NCI-H1417 treated with DMSO at 0.1 percent for 48 hours (cell line): ENCODE measurements around the gene ARHGDIG.

Experiments
- DNase-seq: peaks from one replicate; lab custom pipeline; 2025; lab: John Stamatoyannopoulos, UW

Gene ARHGDIG

DNA sequence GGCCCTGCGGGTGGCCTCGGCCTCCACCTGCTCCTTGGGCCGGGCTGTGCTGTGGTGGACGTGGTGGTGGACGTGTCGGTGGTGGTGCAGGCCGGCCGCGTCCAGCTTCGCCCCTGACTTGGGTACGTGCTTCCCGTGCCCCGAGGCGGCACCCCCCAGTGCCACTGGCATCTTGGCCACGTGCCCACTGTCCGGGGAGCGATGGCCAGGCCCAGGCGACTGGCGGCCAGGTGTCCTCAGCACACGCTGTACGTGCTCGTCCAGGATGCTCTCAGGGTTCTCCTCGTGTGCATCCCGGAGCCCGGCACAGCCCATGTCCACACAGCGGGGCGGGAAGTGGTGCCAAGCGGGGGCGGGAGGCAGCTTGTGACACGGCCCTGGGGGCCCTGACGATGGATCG is 17.4 kb downstream of the ARHGDIG start:
- DNase-seq: no peak

DNA sequence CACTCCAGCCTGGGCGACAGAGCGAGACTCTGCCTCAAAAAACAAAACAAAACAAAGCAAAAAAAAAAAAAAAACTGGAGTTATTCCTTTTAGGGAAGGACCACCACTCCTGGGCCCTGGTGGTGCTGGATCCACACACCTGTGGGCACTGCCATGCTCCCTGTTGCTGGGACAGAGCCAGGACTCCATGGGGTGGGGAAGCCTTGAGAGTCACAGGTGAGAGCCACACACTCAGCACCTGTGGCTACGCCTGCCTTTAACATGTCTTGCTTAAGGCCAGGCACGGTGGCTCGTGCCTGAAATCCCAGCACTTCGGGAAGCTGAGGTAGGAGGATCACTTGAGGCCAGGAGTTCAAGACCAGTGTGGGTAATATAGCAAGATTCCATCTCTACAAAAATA is 20.8 kb downstream of the ARHGDIG start:
- DNase-seq: no peak

DNA sequence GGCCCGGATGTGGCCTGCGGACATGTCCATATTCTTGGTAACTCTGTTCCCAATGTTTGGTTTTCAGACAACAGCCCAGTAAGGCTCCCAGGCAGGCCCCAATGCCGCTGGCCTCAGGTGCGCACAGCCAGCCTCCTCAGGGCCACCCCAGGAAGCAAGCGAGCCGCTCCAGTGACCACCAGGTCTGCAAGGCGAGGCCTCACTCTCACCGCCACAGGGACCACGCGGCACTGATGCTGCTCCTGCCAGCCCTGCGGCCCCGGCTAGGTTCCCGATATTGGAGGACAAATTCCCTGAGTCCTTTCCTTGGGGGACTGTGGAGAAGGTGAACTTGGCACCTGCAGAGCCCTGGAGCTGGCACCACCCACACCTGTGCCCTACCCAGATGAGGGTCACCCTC is 21.6 kb downstream of the ARHGDIG start:
- DNase-seq: no peak

GRCh38 chr16:303760-304505 is 23.5 kb downstream of the ARHGDIG start:
- no peak for DNase-seq

DNA sequence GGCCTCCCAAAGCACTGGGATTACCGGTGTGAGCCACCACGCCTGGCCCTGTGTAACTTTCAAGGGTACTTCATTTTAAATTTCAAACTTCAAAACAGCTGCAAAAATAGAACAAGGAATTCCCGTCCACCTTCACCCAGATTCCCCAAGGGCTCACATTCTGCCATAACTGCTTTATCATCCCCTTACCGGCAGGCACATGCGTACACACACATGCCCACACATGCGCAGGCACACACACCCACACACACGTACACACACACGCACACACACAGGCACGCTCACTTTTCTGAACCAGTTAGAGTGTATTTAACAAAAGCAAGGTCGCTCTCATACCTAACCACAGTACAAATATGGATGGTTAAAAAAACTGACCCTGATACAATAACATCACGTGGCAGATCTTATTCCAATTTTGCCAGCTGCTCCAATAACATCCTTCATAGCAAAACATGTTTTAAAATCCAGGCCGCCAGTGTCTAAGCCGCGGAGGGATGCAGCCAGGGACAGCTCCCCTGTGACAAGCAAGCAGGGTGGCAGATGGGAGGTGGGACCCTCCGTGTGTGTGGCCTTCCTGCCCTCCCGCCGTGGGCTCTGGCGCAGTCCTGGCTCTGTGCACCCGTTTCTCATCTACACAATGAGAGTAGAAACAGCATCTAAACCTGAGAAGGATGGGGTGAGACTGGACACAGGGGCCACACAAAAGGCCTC is 25.7 kb downstream of the ARHGDIG start:
- DNase-seq: no peak

GRCh38 chr16:306911-307370 is 26.6 kb downstream of the ARHGDIG start:
- DNase-seq: no peak

DNA sequence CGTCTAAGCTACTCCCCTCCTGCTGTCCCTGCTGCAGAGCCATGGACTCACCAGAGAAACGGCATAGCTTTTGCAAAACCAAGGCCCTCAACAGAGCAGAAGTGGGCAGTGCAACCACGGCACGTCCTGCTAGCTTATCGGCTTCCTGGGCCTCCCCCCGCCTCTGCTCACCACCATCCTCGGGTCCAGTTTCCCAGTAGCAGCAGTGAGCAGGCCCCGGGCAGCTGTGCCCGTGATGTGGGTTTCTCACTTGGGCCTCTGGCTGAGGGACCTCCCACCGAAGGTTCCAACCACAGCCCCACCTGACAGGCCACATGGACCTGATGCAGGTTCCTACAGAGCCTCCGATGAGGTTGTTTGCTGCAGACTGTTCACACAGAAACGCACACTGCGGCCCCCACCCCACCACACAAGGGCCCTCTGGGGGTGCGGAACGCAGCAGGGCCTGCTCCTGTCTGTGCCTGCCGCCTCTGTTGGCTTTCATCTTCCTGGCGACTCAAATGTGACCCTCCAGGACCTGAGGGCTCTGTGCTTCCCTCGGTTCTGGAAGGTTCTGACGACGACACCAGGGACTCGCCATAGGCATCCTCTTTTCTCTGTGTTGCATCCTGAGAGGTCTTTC is 27.4 kb downstream of the ARHGDIG start:
- DNase-seq: no peak

GRCh38 chr16:309476-309875 is 29.1 kb downstream of the ARHGDIG start:
- DNase-seq: no peak

GRCh38 chr16:311725-312124 is 31.3 kb downstream of the ARHGDIG start:
- no peak for DNase-seq

- no peak for DNase-seq
Observed at GRCh38 chr16:314351-314750, 34.0 kb downstream of the ARHGDIG start.

DNA sequence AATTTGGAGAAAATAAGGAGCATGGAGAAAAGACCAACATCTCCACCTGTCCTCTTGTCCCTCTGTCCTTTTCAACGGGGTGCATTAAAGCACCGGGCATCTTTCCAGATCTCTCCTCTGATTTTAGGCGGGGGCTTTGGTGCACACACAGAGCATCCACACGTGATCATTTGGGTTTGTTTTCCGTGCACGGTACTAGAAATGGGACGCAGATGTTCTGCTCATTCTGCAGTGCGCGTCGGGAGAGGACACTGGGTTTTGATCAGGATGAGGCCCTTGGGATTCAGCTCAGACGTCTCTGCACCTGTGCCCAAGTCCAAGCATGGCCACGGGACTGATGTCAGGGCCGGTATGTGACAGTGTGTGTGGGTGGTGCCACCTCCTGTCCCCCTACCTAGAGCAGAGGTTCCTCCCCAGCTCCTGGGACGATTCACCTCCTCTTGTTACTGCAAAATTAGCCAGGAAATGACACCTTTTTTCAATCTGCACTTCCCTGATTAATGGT is 34.5 kb downstream of the ARHGDIG start:
- no peak for DNase-seq

DNA sequence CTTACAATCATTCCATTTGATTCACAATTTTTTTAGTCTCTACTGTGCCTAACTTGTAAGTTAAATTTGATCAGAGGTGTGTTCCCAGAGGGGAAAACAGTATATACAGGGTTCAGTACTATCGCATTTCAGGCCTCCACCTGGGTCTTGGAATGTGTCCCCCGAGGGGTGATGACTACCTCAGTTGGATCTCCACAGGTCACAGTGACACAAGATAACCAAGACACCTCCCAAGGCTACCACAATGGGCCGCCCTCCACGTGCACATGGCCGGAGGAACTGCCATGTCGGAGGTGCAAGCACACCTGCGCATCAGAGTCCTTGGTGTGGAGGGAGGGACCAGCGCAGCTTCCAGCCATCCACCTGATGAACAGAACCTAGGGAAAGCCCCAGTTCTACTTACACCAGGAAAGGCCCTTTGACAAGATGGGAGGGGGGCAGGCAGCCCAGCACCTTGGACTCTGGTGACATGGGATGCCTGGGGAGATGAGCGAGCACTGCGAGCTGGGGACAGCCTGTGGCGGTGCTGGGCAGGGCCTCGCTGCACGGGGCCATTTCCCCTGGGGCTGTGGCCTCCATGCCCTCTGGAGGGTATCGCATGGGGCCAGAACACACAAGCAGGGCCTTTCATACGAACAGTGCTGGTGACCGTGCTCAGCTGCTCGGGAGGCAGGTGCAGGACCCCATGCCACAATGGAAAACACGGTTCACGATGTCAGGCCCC is 36.5 kb downstream of the ARHGDIG start:
- DNase-seq: no peak

DNA sequence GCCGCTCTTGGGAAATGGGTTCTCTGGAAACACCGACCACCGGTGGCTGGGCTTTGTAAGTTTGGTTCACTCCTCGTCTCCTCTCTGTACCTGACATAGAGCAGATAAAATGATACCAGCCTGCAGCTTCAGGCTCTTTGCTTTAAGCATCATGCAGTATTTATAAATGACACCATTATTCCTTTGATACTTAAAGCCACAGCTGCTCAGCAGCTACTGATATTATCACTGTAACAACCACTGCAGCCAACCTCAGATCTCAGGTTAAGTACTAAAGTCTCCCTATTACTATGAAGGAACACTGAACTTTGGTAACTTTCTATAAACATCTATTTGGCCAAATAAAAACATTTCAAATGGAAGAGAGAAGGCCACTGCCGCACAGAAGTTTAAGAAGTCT is 37.2 kb downstream of the ARHGDIG start:
- no peak for DNase-seq

- DNase-seq: no peak
Observed at GRCh38 chr16:318628-319027, 38.2 kb downstream of the ARHGDIG start.

- no peak for DNase-seq
Observed at GRCh38 chr16:320206-320605, 39.8 kb downstream of the ARHGDIG start.

- no peak for DNase-seq
Observed at GRCh38 chr16:321532-321931, 41.1 kb downstream of the ARHGDIG start.

DNA sequence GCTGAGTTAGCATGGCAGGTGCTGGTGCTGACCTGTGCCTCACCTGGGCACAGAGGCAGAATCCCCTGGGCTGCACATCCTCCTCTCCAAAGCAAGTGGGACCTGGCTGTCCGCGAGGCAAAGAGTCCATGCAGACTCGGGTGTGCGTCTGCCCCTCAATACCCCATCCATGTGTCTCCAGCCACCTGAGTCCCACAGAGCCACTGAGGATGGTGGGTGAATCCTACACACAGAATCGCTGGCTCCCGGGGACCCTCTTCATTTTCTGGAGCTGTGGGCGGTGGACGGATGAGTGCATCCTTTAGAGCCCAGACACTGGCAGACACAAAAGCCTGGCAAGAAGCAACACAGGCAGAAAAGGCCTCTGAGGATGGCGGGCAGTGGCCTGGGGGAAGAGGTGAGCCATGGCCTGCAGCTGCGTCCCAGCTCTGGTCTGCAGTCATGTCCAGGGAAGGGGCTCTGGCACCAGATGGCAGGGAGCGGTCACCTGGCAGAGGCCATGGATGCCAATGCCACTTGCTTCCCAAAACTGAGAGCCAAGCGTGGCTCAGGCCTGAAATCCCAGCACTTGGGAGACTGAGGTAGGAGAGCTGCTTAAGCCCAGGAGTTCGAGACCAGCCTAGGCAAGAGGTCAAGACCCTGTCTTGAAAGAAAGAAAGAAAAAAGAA is 42.2 kb downstream of the ARHGDIG start:
- DNase-seq: no peak

GRCh38 chr16:324201-324450 is 43.7 kb downstream of the ARHGDIG start:
- no peak for DNase-seq

DNA sequence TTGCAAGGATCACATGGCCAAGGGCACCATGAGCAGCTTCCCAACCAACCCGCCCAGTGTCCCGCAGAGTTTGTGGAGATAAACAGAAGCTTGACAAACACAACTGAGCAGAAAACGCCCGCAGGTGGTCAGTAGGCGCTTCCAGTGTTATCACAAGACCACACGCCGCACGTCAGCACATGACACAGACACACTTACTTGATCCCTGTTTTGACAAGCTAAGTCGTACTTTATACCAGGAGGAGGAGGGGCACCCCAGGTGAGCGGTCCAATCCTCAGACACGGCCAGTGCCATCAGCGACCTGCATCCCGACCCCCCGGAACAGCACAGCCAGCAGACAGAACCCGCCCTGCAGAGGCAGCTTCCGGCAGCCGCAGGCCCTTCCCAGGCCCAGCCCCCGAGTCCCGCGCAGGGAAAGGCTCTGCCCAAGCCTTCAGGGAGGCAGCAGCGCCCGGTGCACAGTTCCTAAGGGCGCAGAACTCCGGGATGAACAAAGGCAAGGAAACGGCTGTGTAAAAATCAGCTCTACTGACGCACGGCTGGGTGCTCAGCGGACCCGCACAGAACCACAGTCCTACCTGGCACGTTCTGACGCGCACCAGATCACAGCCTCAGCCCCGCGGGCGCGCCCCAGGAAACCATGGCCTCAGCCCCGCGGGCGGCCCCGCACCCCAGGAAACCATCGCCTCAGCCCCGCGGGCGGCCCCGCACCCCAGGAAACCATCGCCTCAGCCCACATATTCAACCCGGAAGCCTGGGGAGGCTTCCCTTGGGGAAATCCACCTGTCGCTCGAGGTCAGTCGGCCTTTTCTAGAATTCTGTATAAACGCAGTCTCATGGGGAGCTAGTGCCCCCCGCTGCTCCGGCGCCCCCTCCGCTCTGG is 44.3 kb downstream of the ARHGDIG start:
- no peak for DNase-seq

DNA sequence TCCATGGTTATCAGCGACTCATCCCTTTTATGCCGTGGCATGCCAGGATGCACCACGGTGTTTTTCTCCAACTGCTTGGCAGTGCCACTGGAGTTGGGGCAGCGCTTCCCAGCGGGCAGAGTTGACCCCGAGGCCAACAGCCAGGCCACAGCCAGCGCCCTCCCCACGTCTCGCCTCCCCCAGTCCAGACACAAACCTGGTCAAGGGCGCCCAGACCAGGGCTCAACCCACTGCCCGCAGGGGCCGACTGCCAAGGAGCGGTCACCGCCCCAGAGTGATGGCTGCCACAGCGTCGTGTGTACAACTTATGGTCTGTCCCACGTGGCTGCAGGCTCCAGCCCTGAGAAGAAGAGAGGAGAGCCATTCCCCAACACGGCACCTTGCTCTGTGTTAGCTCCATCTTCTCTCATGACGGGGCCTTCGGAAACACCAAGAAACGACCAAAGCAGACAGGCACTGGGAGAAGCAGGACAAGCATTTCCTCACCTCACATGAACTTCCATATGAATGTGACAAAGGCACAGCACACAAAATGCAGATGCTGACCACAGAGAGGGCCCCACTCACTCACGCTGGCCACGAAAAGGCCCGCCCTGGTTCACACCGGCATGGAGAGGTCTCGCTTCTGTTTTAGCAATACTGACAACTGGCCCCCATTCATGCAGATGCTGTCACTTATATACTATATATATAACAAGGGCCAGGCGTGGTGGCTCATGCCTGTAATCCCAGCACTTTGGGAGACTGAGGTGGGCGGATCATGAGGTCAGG is 45.2 kb downstream of the ARHGDIG start:
- no peak for DNase-seq
